Stomach (tissue), 4 donors: ENCODE results near the gene MDFIC.

ENCODE experiments used
- EP300 ChIP-seq: sonication (generic); formaldehyde crosslinking; IDR thresholded peaks from one replicate; pipeline ENCODE4 v1.6.1; 2017; ENCODE audit warnings: antibody characterized with exemption
- POLR2A ChIP-seq, 4 donors: fragments of 450-650 bp; IDR thresholded peaks; one replicate each; pipeline ENCODE4 v1.6.1; 2016; ENCODE audit warnings: antibody characterized with exemption in 4 of 4, control low read depth in 2 of 4, mild to moderate bottlenecking in 1 of 4, moderate library complexity in 1 of 4
- POLR2AphosphoS5 ChIP-seq, 3 donors: sonication (generic); formaldehyde crosslinking; IDR thresholded peaks; one replicate each; pipeline ENCODE4 v1.6.1; 2016; ENCODE audit warnings: antibody characterized with exemption in 3 of 3
- TF ChIP-seq, protein P1 (sequence below), 7 experiments: fragments of 450-650 bp in 4 of 7; fragments of 200-600 bp in 3 of 7; sonication (generic) in 3 of 7; IDR thresholded peaks; one replicate each; pipeline ENCODE4 v1.5.1; 2016 to 2019; ENCODE audit warnings: antibody characterized with exemption in 7 of 7, control low read depth in 2 of 7, mild to moderate bottlenecking in 1 of 7

- TF ChIP-seq, protein P1, sequence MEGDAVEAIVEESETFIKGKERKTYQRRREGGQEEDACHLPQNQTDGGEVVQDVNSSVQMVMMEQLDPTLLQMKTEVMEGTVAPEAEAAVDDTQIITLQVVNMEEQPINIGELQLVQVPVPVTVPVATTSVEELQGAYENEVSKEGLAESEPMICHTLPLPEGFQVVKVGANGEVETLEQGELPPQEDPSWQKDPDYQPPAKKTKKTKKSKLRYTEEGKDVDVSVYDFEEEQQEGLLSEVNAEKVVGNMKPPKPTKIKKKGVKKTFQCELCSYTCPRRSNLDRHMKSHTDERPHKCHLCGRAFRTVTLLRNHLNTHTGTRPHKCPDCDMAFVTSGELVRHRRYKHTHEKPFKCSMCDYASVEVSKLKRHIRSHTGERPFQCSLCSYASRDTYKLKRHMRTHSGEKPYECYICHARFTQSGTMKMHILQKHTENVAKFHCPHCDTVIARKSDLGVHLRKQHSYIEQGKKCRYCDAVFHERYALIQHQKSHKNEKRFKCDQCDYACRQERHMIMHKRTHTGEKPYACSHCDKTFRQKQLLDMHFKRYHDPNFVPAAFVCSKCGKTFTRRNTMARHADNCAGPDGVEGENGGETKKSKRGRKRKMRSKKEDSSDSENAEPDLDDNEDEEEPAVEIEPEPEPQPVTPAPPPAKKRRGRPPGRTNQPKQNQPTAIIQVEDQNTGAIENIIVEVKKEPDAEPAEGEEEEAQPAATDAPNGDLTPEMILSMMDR (IDR thresholded peaks at IDR 0.05) = no peak
- no peak for TF ChIP-seq POLR2A (IDR thresholded peaks at IDR 0.05)
- TF ChIP-seq POLR2AphosphoS5 (IDR thresholded peaks at IDR 0.05) = no peak
- no peak for TF ChIP-seq EP300
Observed at GRCh38 chr7:114916261-114916892, 5.5 kb upstream of the MDFIC start.
